Measurements from ENCODE around the gene DYNLT5.

DNA sequence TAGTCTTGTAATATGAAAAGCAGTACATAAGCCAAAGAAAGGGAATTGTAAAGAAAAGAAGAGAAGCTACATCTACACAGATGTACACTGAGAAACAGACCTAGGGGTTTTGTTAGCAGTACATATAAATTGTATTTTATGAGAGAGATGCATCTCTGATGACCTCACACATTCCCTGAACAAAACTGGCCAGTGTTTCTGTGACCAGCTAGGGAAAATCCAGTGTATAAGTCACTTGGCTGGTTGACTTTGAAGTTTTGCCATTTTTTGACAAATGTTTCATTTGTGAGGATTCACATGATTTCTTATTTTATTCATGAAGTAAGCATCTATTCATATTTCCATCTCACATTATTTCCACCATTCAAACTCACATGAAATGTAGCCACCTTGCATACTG lies 28.3 kb upstream of the DYNLT5 start:
- TF ChIP-seq, protein P1, sequence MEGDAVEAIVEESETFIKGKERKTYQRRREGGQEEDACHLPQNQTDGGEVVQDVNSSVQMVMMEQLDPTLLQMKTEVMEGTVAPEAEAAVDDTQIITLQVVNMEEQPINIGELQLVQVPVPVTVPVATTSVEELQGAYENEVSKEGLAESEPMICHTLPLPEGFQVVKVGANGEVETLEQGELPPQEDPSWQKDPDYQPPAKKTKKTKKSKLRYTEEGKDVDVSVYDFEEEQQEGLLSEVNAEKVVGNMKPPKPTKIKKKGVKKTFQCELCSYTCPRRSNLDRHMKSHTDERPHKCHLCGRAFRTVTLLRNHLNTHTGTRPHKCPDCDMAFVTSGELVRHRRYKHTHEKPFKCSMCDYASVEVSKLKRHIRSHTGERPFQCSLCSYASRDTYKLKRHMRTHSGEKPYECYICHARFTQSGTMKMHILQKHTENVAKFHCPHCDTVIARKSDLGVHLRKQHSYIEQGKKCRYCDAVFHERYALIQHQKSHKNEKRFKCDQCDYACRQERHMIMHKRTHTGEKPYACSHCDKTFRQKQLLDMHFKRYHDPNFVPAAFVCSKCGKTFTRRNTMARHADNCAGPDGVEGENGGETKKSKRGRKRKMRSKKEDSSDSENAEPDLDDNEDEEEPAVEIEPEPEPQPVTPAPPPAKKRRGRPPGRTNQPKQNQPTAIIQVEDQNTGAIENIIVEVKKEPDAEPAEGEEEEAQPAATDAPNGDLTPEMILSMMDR (IDR thresholded peaks at IDR 0.05), result no peak
- no peak for TF ChIP-seq POLR2A (IDR thresholded peaks at IDR 0.05)
